Stimulated activated CD8-positive, alpha-beta memory T cell treated with anti-CD3 and anti-CD28 coated beads, Interleukin-2, amount 100 ng/mL, for 48 hours (primary cell): Measurements from ENCODE around the gene ADPRH.

Experiments used
- DNase-seq, 2 donors: peaks; one replicate each; pipeline ENCODE4 v3.0.0-alpha.2; 2020; ENCODE audit warnings: low read depth in 2 of 2

The ADPRH gene

GRCh38 chr3:119596398-119596797 is 17.1 kb downstream of the ADPRH start:
- DNase-seq: no peak

GRCh38 chr3:119597548-119598288 is 18.4 kb downstream of the ADPRH start, which contains the start of gene PLA1A:
Gene PLA1A (plus strand): TSS chr3:119597885. CDS start chr3:119597914, 29 bp downstream.
- no peak for DNase-seq

- DNase-seq: no peak
These were observed 19.3 kb downstream of the ADPRH start for GRCh38 chr3:119598410-119599098.

GRCh38 chr3:119599558-119600174 is 20.4 kb downstream of the ADPRH start:
- DNase-seq: no peak

GRCh38 chr3:119600732-119601131 is 21.4 kb downstream of the ADPRH start:
- peak in 1 of 2 donors; percentile 7 for DNase-seq

GRCh38 chr3:119601154-119601553 is 21.9 kb downstream of the ADPRH start:
- DNase-seq: no peak

- no peak for DNase-seq
These were observed 23.4 kb downstream of the ADPRH start for GRCh38 chr3:119602676-119603075.

- DNase-seq: no peak
These were observed 25.6 kb downstream of the ADPRH start for GRCh38 chr3:119604878-119605277.

- DNase-seq: no peak
These were observed 29.2 kb downstream of the ADPRH start for GRCh38 chr3:119608405-119609000.

GRCh38 chr3:119609301-119609700 is 30.0 kb downstream of the ADPRH start:
- DNase-seq: no peak

- DNase-seq: no peak
These were observed 32.4 kb downstream of the ADPRH start for GRCh38 chr3:119611664-119612063.

- no peak for DNase-seq
These were observed 33.9 kb downstream of the ADPRH start for GRCh38 chr3:119613201-119613600.

GRCh38 chr3:119613872-119614271 is 34.6 kb downstream of the ADPRH start:
- no peak for DNase-seq

GRCh38 chr3:119616056-119616455 is 36.8 kb downstream of the ADPRH start:
- no peak for DNase-seq

GRCh38 chr3:119619094-119619493 is 39.8 kb downstream of the ADPRH start:
- no peak for DNase-seq

- no peak for DNase-seq
These were observed 41.6 kb downstream of the ADPRH start for GRCh38 chr3:119620899-119621298.

GRCh38 chr3:119624002-119624720 is 44.9 kb downstream of the ADPRH start:
- DNase-seq: no peak

- DNase-seq: no peak
These were observed 46.3 kb downstream of the ADPRH start for GRCh38 chr3:119625451-119626153.

- DNase-seq: no peak
These were observed 46.9 kb downstream of the ADPRH start for GRCh38 chr3:119626196-119626595.

- no peak for DNase-seq
These were observed 48.2 kb downstream of the ADPRH start for GRCh38 chr3:119627461-119627860.

- DNase-seq: no peak
These were observed 49.1 kb downstream of the ADPRH start for GRCh38 chr3:119628390-119628789.
